Stimulated activated CD4-positive, alpha-beta T cell treated with anti-CD3 and anti-CD28 coated beads, Interleukin-4, amount 100 ng/mL, for 1 hour (primary cell): ENCODE measurements around the gene SERP2.
"Not testable (repeated sequence)": the region's sequence is repeated elsewhere in the genome, so short reads cannot be mapped to it uniquely, and the experiment has no call there.

Experiments used
- DNase-seq: peaks from one replicate; pipeline ENCODE4 v3.0.0-alpha.2; 2020

SERP2 gene

DNA sequence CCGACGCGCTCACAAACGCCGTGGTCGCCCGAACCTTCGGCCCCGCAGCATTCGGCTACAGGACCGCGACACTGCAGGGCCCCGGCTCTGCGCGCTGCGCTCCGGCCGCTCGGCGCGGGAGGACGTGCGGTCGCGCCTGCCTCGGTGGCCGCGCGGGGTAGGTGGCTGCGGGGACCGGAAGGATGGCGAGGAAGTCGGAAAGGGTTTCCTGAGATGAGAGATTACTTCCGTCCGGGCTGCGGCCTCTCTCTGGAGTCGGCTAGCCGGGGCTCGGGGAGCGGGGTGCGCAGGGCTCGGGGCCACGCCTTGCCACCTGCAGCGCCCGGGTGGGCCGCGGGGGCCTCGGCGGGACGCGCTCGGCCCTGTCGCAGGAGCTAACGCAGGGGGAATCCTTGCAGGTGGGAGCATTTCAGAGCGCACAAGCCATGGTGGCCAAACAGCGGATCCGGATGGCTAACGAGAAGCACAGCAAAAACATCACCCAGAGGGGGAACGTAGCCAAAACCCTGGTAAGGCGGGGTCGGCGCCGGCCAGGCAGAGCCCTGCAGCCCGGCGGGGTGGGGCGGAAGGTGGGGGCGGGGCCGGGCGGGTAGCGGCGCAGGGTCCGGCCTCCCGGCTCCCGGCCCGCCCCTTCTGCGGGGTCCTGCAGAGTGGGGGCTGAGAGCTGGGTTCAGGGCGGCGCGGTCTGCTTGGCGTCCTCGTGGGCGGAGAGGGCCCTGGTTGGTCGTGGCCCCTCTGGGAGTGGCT lies at the start of gene SERP2:
TSS of gene SERP2 (plus strand) at position 224 of the 747 bp plus-strand sequence. CDS start at position 426, 202 bp downstream.
- DNase-seq: no peak

DNA sequence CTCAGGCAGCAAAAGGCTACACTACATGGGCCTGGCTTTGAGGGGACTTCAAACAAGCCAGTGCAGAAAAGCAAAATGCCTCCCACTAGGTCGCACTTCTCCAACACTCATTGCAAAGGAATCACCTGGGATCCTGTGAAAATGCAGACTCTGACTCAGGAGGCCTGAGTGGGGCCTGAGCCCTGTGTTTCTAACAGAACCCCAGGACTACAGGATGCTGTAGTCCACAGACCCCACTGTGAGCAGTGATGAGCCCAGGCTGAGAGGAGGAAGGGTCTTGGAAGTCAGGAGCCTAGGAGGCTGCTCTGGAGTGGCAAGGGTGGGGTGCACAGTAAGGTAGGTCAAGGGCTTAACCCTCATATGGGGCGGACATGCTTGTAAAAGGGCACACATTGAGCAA lies 46.7 kb upstream of the SERP2 start:
- DNase-seq: no peak

DNA sequence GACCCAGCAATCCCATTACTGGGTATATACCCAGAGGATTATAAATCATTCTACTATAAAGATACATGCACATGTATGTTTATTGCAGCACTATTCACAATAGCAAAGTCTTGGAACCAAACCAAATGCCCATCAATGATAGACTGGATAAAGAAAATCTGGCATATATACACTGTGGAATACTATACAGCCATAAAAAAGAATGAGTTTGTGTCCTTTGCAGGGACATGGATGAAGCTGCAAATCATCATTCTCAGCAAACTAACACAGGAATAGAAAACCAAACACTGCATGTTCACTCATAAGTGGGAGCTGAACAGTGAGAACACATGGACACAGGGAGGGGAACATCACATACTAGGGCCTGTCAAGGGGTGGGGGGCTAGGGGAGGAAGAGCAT lies 44.6 kb upstream of the SERP2 start:
- DNase-seq: not testable (repeated sequence)

DNA sequence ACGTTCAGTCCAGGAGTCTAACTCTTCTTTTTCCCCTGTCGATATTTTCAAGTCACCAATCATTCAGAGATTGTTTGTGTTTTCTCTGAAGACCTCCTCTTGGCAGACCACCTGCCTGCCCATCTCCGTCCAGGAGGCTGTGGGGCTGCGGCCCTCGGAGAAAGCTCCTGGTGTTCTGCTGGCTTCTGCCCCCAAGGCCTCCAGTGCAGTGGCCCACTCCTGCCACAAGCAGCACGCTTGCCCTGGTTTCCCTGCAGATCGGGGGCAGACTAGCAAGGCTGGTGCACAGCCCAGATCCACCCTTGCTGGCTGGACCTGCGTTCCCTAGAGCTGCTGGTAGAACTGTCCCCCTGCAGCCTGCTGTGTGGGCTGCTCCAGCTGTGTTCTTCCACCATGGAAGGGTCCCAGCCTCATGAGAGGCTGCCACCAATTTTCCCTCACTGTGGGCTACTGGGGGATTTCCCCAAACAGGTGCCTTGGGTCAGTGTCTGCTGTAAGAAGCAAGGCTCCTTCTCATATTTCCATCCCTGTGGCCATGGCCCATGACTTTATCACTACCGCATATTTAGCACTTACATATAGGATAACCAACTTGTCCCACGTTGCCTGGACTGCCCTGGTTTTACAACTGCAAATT lies 43.6 kb upstream of the SERP2 start:
- DNase-seq: no peak

DNA sequence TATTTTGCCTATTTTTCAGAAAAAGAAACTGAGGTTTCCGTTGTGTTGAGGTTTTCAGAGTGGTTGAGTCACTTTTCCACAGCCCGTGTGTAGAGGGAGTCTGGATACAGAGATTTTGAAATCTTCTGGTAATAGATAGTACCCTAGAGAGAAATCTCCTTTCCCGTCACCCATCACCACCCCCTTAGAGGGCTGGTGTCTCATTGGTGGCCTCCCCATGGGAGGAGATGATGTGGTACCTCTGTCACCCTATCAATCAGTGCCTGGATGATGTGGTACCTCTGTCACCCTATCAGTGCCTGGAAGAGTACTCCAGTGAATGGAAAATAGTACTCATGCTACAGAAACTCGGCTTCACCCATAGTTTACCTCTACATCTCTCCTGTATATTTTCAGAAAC lies 42.2 kb upstream of the SERP2 start:
- DNase-seq: no peak

DNA sequence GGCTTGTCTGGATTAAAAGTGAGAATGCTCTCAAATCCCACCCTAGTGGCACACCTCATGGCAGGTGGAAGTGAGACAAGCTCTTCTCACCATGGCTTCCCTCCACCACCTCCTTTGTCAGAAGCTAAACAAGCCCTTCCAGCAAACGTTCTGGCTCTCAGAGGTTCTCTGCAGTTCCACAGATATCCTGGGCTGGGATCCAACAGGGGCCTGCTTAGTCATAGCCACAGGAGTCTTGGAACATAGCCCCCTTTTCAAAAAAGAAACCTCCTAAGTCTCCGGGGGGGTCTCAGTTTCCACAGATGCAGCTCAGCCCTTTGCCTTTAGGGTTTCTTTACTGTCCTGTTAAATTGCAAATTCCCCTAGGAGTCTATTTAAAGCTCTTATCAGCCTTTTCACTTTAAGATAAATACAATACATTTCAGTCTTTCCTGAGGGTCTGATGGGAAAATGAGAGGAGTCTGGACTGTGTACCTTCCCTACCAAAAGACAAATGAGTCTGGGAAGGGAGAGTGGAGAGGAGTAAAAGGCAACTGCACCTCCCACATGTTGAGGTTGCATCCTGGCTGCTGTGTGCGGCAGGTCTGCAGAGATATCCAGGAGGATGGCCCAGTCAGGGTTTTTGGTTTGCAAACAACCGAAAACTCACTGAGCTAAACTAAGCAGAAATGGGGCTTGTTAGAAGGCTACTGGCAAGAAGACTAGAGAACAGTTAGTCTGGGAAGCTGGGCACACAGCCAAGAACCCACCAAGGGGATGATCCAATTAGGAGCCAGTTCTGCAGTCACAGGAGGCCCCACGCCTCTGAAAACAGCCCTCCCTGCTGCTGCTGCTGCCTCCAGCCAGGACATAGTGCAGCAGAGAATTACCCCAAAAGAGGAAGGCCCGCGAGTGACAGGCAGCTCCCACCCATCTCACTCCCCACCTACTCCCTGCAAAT lies 41.4 kb upstream of the SERP2 start:
- no peak for DNase-seq

DNA sequence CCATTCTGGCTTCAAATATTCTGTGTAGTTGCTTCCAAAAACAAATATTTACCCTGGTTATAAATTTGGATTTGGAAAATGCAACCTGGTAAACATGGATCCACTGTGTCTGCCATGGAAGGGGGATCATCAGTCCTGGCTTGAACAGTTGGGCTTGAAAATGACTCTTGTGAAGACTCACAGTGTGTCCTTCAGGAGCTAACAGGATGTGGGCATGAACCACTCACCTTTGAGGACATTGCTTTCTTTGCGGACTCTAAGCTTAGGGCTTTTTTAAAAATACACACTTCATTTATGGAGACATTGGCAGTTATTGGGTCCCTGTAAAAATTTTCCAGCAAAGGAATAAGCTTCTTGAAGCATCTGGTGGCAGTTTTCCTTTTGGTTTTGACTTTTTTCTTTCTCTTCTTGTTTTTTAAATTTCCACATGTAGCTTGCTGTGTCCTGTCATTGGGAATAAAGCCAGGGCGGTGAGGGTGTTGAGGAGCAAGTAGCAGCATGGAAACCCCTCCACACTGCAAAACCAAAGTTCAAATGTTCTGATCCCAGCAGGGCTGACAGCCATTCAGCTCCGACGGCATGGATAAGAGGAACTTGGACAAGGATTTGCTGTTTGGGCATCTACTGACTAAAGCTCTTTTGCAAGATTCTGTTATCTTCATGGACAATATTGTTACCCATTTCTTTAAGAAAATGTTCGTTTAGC lies 39.5 kb upstream of the SERP2 start:
- DNase-seq: no peak

DNA sequence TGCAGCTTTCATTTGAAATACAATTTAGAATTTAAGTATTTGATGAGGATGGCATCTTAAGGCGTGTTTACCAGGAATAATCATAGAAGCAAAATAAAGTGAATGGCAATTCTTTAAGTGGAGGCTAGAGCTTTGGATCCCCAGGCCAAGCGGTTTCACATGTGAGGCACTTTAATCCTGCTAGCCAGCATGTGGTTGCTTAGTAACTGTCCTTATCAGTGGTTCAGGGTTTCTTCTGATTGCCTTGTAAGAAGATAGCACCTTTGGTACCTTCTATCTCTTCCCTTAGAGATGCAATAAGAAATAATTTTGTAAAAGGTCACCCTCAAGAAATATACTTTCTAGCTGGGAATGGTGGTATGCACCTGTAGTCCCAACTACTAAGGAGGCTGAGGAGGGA lies 38.9 kb upstream of the SERP2 start:
- DNase-seq: no peak

DNA sequence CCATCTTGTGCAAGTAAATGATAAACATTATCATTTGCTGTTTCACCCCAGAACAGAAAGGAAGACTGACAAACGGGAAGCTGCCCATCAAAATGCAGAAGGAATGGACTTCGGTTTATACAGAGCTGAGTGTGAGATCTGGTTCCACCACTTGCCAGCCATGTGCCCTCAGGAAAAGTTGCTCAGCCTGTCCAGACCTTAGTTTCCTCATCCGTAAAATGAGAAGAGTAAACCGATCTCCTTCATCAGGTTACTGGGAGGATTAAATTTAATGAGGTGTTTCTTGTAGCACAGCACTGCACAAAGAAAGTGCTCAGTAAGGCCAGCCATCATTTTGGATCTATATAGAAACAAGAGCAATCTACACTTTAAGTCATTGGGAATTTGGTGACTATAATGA lies 36.7 kb upstream of the SERP2 start:
- no peak for DNase-seq

DNA sequence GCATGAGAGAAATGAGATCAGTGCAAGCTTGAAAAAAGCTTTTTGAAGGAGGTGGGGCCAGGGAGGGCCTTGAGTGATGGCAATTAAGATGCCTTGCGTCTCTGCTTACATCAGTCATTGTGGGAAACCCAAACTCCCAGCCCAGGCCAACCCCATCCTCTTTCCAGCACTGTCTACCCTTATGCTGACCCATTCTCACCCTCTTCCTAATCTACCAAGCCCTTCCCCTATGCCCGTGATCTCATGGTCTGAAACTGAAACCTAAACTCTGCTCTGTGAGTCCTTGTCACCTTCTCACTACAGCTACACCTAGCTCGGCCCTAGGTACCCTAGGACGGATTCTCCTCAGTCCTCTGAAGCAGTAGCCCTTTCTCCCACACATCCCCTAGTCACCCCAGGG lies 36.0 kb upstream of the SERP2 start:
- no peak for DNase-seq

DNA sequence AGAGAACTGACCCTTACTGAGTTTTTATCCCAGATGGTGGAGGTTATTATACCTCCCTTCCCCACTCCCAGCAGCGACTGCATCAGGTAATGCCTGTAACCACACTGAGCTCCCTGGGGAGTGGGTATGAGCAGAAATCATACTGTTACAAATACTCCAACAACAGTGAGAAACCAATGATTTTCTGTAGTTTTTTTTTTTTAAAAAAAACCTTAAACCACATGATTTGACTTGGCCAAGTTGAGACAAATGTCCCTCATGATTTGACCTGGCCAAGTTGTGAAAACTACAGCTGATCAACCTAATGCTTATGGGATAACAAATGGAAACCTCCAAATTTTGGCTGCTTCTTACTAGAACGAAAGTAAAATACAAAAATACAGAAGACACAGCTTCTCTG lies 33.1 kb upstream of the SERP2 start:
- no peak for DNase-seq

DNA sequence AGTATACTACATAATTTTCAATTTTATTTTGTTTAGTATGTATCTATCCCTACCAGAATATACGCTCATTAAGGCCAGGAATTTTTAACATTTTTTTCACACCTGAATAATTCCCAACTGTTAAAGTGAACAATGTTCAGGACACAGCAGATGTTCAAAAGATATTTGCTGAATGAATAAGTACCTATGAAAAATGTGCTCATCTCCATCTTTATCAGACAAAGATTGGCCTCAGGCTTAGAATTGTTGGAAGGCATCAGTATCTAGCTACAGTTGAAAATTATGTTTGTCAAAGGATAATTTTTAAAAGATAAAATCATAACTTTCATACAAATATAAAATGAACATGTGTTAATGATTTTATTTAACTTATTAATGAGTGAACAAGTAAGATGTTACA lies 30.9 kb upstream of the SERP2 start:
- no peak for DNase-seq

DNA sequence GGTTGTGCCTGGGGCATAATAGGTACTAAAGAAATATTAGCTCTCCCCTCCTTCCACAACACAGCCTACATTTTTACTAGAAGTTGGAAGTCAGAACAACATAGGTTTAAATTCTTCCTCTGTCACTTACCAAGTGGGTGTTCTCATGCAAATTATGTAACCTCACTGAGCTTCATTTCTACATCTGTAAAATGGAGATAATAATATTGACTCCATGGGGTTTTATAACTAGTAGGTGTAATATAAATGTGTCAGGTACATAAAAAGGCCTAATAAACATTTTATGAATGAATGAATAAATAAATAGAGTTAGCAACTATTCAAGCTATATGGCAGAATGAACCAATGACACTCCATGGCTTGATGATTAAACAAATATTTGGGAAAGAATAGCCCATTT lies 27.1 kb upstream of the SERP2 start:
- no peak for DNase-seq

DNA sequence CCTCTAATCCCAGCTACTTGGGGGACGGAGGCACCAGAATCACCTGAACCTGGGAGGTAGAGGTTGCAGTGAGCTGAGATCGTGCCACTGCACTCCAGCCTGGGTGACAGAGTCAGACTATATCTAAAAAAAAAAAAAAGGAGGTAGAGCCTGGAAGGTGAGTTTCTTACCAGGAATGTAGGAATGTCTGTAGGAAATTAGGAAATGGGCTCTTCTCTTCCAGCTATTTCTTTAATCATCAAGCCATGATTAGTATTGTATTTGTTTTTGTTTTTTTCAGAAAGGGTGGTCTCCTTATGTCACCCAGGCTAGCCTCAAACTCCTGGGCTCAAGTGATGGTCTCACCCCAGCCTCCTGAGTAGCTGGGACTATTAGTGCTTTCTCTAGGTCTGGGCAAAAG lies 26.3 kb upstream of the SERP2 start:
- DNase-seq: no peak

DNA sequence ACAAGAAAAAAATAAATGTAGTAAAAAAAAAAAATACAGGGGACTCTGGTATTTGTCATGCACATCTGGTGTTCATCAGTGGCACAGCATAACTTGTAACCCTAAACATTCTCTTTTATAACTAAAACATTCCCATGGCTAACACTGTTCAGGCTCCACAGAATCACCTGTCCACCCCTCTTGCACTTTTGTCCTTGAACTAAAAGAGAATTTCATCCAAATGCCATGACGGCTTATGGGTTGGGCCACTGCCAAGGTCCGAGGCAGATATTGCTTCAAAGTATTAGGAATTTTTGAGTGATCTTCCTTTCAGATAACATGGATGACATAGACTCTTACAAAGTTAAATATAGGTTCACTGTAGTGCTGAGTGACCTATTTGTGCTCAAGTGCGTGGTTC lies 25.7 kb upstream of the SERP2 start:
- no peak for DNase-seq

DNA sequence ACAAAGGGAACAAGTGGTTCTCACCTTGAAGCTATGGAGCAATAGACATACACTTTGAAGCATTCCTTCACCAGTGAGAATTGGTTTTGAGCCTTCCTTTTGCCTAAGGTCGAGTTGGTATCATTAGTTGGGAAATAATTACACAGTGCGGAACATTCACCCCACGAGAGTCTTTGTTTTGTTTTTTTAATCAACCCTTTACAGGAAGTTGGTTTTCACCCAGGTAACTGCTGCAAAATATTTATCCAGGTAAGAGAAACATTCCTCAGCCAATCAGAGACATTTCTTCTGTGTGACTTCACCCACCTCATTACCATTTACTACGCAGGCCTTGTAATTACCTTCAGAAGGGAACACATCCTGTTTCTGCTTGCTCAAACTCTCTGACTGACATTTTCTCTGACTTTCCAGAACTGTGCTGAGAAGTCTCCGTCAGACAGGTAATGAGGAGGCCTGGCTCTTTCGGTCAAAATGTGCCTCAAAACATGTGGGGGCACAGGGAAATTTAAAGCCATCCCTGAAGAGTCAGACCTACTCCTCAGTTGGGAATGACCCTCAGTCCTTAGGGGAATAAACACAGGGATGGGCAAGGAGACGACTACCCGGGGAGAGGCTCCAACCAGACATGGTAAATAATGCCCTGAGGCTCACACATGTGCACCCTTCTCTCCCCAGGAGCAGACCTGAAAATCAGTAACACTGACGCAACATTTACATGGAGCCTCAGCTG lies 22.7 kb upstream of the SERP2 start:
- no peak for DNase-seq

DNA sequence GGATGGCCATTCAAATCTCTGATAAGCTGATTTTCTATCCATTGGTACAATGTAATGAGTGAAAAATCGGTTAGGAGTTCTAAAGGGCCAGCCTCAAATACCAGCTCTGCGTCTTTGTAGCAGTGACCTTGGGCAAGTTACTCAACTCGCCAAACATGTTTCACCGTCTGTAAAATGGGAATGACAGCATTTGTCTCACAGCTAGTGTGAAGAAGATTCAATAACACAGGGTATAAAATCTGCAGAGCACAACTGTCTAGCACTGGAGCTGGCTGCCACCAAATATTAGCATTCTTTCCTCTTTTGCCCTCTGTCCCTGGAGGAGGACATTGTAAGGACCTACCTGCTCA lies 22.1 kb upstream of the SERP2 start:
- DNase-seq: no peak

DNA sequence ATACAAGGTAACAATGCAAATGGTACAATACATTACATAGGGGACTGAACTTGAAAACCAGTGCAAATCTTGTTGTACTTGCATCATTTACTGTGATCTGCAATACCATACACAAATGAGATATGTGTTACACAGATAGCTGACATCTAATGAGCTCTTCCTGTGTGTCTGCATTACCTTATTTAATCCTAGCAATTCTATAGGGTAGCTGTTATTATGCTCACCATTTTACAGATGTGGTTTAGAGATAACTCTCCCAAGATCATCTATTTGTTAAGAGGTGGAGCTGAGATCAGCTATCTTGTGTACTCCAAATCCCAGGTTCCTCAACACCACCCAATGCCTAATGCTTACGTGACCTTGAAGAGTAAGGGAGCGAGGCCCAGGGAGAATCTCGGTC lies 21.4 kb upstream of the SERP2 start:
- no peak for DNase-seq

DNA sequence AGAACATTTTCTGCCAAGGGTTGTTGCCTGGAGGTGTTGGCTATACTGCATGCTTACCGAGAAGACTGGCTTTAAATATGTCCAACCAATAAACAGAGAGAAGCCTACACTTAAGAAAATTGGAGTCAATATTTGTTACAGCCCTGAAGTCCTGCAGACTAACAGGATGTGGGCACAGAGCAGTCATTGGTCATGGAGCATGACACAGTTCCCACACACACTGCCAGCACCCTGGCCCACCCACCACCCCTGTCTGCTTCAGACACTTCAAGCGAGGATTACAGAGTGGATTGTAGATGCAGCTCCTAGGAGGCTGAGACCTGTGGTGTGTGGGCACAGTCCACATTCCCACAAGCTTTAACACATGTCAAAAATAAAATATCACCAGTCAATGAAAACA lies 21.0 kb upstream of the SERP2 start:
- no peak for DNase-seq

DNA sequence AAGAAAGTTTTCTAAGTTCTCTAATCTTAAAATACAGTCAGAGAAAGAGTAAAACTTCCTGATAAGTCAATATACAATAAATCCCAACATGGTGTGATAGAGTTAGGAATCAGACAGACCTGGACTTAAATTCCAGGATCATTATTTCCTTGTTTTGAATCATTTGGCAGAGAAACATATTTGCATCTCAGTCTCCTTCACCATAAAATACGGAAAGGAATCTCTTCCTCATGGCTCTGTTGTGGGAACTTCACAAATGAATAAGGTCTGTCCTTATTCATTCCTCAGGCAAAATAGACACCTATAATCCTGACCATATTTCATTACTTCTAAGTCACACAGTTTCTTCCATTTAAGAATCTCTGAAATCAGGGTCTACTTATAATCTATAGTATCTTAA lies 19.3 kb upstream of the SERP2 start:
- DNase-seq: no peak

DNA sequence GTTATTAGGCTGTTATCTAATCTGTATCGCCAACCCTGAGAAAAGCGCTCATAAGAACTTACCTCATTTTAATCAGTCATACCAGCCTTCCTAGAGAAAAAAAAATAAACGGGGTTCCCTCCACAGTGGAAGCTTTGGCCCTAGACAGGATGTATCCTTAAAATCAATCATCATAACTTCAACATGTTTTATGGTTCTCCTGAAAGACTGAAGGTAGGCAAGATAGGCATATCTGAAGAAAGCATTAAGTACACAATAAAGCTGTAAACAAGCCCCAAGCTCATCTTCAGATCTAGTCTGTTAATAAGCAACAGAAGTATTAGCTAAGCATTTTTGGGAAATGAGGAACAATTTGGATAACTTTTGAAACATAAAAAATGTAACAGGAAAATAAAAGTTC lies 18.7 kb upstream of the SERP2 start:
- no peak for DNase-seq

DNA sequence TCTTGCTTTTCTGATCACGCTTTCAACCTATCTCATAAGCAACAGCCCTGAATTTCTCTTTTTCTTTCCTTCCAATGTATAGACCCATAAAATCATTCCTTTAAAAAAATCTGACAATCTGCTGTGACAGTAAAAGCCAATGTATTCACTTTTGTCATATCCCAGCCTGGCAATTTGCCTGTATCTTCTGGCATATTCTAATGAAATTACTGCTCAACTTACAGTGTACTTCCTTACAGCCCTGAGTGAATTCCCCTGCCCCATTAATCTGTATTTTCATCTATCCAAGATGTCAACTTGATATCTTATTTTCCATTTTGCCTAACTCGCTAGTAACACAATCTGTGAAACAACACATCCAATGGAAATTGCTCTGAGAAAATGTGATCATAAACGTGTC lies 18.0 kb upstream of the SERP2 start:
- DNase-seq: no peak

DNA sequence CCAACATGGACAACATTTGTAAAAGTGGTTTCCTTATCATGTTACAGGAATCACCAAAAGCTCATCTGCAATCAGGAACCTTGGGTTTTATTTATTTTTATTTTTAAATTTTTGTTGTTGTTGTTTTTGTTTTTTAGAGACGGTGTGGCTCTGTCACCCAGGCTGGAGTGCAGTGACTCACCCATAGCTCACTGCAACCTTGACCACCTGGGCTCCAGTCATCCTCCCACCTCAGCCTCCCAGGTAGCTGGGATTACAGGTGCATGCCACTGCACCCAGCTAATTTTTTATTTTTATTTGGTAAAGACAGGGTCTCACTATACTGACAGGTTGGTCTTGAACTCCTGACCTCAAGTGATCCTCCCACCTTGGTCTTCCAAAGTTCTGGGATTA lies 13.6 kb upstream of the SERP2 start:
- no peak for DNase-seq
